ENCODE data around the gene GTPBP8. TPM values are rescaled to one million over a fixed set of nuclear protein-coding genes. Genes with fewer than 3 reads are reported as not detected.

GTPBP8 gene
- total and polyA plus RNA-seq, 2 of the 13 experiments (the other 11 are each of a cell fraction or from before 2014, with no cell fraction given), result 12.5 to 16.7 TPM

DNA sequence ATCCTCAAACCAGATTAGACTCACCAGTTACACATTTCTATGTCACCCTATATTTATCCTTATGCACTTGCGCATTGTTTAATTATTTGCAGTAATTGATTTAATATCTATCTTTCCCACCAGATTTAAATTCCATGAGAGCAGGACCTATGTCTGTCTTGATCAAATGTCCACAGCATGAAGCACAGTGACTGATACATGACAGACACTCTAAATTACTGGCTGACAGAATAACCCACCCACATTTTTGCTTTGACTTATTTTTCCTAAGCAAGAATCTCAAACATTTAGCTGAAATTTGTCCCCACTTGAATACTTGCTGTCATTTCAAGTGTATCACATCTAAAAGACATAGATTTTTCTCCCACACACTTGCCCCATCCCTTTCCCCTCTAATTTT is 23.4 kb upstream of the GTPBP8 start (continued):
- TF ChIP-seq, protein P1, sequence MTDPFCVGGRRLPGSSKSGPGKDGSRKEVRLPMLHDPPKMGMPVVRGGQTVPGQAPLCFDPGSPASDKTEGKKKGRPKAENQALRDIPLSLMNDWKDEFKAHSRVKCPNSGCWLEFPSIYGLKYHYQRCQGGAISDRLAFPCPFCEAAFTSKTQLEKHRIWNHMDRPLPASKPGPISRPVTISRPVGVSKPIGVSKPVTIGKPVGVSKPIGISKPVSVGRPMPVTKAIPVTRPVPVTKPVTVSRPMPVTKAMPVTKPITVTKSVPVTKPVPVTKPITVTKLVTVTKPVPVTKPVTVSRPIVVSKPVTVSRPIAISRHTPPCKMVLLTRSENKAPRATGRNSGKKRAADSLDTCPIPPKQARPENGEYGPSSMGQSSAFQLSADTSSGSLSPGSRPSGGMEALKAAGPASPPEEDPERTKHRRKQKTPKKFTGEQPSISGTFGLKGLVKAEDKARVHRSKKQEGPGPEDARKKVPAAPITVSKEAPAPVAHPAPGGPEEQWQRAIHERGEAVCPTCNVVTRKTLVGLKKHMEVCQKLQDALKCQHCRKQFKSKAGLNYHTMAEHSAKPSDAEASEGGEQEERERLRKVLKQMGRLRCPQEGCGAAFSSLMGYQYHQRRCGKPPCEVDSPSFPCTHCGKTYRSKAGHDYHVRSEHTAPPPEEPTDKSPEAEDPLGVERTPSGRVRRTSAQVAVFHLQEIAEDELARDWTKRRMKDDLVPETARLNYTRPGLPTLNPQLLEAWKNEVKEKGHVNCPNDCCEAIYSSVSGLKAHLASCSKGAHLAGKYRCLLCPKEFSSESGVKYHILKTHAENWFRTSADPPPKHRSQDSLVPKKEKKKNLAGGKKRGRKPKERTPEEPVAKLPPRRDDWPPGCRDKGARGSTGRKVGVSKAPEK (CRISPR knock-in tag; IDR thresholded peaks at IDR 0.05; ENCODE audit: borderline replicate concordance), result no peak
- TF ChIP-seq RBM39 (IDR thresholded peaks at IDR 0.05; ENCODE audit: low read depth, low read length, poor library complexity, severe bottlenecking) (no peak), ERF (CRISPR knock-in tag; IDR thresholded peaks at IDR 0.05) (no peak), ZNF737 (CRISPR knock-in tag; IDR thresholded peaks at IDR 0.05; ENCODE audit: borderline replicate concordance) (no peak), TRIM24 (CRISPR knock-in tag; IDR thresholded peaks at IDR 0.05) (no peak), ZNF749 (CRISPR knock-in tag; IDR thresholded peaks at IDR 0.05; ENCODE audit: borderline replicate concordance) (no peak)
- TF ChIP-seq, protein P2, sequence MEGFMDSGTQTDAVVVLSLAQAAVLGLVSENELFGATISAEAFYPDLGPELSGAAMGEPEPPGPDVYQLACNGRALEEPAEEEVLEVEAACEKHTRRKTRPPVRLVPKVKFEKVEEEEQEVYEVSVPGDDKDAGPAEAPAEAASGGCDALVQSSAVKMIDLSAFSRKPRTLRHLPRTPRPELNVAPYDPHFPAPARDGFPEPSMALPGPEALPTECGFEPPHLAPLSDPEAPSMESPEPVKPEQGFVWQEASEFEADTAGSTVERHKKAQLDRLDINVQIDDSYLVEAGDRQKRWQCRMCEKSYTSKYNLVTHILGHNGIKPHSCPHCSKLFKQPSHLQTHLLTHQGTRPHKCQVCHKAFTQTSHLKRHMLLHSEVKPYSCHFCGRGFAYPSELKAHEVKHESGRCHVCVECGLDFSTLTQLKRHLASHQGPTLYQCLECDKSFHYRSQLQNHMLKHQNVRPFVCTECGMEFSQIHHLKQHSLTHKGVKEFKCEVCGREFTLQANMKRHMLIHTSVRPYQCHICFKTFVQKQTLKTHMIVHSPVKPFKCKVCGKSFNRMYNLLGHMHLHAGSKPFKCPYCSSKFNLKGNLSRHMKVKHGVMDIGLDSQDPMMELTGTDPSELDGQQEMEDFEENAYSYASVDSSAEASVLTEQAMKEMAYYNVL (CRISPR knock-in tag; IDR thresholded peaks at IDR 0.05; ENCODE audit: borderline replicate concordance), result no peak
- TF ChIP-seq, protein P3, sequence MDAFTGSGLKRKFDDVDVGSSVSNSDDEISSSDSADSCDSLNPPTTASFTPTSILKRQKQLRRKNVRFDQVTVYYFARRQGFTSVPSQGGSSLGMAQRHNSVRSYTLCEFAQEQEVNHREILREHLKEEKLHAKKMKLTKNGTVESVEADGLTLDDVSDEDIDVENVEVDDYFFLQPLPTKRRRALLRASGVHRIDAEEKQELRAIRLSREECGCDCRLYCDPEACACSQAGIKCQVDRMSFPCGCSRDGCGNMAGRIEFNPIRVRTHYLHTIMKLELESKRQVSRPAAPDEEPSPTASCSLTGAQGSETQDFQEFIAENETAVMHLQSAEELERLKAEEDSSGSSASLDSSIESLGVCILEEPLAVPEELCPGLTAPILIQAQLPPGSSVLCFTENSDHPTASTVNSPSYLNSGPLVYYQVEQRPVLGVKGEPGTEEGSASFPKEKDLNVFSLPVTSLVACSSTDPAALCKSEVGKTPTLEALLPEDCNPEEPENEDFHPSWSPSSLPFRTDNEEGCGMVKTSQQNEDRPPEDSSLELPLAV (CRISPR knock-in tag; conservative IDR thresholded peaks at IDR 0.05; ENCODE audit: low read depth), result no peak
